Measurements from ENCODE around the gene RHBDL3. TPM values are rescaled to one million over a fixed set of nuclear protein-coding genes. Genes with fewer than 3 reads are reported as not detected.

Gene RHBDL3
- total RNA-seq, 1 donor from 2014 or later, result not detected

- DNase-seq, result no peak
These were observed 1.0 kb downstream of the RHBDL3 start for GRCh38 chr17:32266389-32267301.

GRCh38 chr17:32267690-32268205 is 2.1 kb downstream of the RHBDL3 start:
- DNase-seq, result no peak

DNA sequence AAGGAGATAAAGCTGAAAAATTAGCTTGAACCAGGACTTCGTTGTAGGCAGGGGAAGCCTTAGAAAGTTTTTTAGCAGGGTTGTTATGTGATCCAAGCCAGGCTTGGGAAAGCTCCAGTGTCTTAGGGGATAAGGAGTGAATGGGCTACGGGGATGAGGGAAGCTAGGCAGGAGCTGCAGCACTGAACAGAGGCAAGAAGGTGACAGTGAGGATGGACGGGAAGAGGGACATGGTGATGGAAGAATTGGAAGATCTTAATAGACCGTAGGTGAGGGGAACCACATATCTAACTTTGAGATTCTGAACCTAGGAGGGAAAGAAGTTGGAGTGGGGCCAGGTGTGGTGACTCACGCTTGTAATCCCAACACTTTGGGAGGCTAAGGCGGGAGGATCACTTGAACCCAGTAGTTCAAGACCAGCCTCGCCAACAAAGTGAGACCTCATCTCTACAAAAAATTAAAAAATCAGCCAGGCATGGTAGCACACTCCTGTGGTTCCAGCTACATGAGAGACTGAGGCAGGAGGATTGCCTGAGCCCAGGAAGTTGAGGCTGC is 3.2 kb downstream of the RHBDL3 start:
- no peak for DNase-seq

DNA sequence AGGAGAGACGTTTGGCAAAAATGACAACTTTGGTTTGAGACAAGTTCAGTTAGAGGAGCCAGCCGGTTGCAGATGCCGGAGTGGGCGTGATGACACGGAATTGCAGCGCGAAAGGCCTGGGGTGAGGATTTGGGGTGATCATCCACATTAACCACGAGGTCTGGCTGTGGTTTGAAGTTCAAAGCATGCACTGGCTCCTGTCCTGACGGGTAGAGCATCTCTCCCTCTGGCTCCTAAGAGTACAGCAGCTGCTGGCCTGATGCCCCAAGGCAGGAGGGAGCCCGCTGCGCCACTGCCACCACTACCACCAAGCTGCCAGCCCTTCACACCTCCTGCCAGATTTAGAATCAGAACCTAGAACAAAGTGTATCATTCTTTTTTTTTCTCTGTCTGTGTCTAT is 3.7 kb downstream of the RHBDL3 start:
- DNase-seq, result no peak

DNA sequence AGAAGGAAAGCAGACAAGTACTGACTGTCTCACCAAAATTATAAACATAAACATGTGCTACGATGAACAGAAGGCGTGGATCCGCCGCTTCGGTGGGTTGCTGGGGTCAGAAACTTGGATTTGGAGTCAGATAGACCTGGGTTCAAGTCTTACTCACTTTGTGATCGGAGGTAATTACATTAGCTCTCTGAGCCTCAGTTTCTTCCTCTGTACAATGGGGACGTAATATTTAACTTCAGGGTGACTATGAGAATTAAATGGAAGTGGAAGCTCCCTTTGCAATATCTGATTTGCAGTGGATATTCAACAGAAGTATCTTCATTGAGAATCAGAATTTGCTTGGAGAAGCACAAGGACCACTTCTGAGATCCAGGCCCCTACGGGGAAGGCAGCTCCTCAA is 6.2 kb downstream of the RHBDL3 start:
- no peak for DNase-seq

- DNase-seq, result no peak
These were observed 8.5 kb downstream of the RHBDL3 start for GRCh38 chr17:32274101-32274500.

DNA sequence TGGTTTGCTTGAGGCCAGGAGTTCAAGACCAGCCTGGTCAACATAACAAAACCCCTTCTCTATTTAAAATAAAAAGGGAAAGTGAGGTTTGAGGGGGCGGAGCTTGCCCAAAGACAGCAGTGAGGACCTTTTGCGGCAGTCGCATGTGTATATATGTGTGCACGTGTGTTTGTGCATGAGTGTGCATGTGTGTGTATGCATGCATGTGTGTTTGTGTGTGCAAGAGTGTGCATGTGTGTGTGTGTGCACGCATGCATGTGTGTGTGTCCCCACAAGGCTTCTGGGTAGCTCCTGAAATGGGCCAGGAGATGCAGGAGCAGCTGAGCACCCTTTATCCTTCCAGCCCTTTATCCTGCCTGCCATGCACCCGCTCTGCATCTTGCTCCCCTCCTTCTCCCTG is 9.0 kb downstream of the RHBDL3 start:
- no peak for DNase-seq

DNA sequence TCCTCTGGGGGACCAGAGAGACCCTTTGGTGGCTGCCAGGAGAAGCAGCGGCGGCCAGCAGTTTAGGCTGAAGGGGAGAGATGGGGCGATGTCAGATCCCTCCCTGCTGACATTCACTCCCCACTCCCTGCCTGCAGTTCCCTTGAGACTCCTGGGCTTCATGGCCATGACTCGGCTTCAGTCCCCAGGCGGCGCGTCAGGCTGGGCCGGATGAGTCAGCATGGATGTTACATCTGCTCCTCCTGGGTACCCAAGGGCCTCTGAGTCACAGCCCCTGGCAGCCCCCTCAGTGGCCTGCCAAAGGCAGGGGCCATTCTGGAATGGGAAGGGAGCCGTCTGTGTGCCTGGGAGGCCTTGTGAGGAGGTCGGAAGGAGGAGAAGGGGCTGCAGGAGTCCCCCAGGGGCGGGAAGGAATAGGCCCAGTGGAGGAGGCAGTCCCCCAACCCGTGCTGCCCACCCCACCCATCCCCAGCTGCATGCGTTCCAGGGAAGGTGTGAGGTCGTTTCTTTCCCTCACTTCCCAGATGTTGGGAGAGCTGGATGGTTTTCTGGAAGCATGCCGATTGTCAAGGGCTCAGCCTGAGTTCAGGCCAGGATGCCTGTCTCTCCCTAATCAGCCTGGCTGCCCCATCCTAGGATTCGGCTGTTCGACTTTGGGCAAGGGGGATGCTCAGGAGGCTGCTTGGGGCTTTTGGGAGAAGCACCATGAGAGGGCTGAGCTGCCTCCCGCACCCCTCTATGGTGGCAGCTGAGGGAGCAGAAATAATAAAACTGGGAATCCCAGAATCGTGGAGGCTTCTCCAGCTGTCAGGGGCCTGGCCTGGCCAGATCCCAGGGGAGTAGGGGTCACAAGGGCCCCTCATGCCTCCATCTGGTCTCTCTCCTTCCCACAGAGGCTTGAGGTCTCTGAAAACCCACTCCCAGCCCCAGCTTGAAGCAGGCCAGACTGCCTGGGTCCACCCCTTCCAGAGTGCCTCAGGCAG is 9.7 kb downstream of the RHBDL3 start:
- DNase-seq, result peak; percentile 58

DNA sequence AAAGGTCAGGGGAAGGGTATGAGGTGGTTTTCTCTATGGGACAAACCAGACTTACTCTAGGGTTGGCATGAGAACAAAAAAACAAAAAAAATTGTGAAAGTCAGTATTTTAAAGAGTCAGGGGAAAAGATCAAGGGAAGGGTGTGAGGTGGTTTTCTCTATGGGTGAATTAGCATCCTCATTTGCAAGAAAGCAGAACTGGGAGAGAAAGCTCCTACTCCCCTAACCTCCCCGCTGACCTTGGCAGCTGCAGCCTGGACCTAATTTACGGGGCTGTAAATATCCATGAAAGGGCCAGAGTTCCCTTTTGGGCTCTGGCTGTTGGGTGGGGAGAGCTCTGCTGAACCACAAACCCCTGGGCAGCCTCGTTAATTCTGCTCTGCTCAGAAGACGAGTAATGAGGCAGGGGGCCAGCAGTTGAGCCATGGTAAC is 10.6 kb downstream of the RHBDL3 start:
- no peak for DNase-seq

DNA sequence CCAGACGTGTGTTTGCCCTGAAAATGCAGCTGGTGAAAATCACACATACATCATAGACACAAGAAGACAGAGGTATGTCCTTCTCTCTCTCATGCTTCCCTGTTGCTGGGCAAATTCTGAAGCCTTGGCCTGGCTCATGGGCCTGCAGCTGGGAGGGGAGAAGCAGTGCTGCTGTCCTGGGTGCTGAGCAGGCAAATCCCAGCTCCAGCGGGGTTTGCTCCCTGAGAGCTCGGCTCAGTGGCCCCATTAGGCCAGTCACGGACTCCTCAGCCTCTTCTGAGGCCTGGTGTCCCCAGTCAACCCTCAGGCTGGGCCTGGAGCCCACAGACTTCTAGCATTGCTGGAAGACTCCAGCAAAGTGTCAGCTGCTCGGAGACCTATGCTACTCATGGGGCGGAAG is 11.7 kb downstream of the RHBDL3 start:
- peak; percentile 33 for DNase-seq

- no peak for DNase-seq
These were observed 13.2 kb downstream of the RHBDL3 start for GRCh38 chr17:32278815-32279214.

GRCh38 chr17:32279891-32280716 is 14.5 kb downstream of the RHBDL3 start:
- DNase-seq, result no peak

DNA sequence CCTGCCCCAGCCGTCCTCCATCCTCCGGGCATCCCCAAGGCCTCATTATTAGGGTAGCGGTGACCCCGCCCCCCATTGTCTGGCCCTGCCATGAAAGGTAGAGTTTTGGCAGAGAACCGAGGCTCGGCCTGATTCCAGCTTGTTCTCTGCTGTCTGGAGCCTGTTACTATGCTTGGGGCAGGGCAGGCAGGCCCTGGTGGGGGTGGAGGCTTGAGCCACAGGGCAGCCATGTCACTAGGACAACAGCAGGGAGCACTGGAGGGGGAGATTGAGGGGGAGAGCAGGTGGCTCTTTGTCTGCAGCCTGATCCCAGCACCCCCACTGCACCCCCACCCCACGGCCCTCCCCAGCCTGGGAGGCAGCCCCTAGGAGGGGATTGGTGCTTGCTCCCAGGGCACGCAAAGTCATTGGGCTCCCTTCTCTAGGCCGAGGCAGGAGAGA is 15.4 kb downstream of the RHBDL3 start:
- DNase-seq, result peak; percentile 84

DNA sequence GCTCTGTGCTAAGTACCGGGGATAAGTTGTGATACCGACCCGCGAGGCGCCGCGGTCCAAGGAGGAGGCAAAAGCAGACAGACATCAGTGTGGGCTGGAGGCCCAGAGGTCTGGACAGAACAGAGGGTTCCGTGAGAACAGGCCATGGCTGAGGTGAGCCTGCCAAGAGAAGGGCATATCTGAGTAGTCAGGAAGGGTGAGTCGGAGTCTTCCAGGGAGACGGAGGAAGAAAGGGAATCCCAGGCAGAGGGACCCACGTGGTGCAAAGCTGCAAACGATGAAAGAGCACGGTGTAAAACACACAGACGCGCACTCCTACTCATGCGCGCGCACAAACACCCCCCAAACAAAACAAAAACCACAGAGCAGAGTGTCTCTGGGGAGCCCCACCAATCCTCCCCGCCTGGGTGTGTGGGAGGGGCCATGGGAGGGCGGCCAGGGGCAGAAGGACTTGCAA is 18.1 kb downstream of the RHBDL3 start:
- DNase-seq, result peak; percentile 29

- DNase-seq, result no peak
These were observed 19.7 kb downstream of the RHBDL3 start for GRCh38 chr17:32285306-32285705.

GRCh38 chr17:32285746-32286517 is 20.3 kb downstream of the RHBDL3 start:
- DNase-seq, result no peak

- no peak for DNase-seq
These were observed 20.9 kb downstream of the RHBDL3 start for GRCh38 chr17:32286518-32286900.

DNA sequence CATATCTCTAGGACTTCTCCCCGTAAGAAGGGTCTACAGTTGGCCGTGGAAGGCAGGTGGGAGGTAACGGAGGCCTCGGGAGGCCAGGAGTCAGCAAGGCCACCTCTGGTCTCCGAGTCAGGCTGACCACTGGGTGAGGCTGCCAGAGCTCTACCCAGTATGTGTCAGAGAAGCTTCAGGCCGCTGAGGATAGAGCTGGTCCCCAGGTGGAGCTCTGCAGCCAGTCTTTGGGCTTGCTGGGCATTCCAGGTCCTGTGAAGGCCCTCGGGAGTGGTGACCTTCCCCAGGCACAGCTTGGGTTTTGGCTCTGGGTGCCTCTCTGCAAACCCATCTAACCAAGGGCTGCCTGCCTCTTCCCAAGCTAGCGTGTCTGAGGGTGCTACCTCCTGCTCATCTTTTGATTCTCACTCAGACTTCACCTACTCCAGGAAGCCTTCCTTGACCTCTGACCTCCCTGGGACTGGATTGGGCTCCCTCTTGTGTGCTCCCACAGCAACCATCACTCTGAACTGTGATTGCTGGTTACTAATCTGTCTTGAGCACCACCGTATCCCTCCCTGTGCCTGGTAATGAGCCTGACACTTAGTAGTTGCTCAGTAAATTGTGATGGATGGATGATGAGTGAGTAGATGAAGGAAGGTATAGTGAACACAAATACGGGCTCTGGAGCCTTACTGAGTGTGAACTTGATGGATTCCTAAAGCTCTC is 22.3 kb downstream of the RHBDL3 start:
- no peak for DNase-seq

DNA sequence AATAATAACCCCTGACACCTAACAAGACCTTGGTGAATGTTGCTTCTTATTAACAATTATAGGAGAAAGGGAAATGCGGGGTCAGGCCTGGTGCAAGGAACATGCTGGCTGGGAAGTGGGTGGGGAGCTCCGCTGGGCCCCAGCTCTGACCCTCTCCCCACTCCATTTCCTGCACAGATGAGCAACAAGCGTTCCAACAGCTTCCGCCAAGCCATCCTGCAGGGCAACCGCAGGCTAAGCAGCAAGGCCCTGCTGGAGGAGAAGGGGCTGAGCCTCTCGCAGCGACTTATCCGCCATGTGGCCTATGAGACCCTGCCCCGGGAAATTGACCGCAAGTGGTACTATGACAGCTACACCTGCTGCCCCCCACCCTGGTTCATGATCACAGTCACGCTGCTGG is 23.0 kb downstream of the RHBDL3 start:
- DNase-seq, result peak; percentile 70

DNA sequence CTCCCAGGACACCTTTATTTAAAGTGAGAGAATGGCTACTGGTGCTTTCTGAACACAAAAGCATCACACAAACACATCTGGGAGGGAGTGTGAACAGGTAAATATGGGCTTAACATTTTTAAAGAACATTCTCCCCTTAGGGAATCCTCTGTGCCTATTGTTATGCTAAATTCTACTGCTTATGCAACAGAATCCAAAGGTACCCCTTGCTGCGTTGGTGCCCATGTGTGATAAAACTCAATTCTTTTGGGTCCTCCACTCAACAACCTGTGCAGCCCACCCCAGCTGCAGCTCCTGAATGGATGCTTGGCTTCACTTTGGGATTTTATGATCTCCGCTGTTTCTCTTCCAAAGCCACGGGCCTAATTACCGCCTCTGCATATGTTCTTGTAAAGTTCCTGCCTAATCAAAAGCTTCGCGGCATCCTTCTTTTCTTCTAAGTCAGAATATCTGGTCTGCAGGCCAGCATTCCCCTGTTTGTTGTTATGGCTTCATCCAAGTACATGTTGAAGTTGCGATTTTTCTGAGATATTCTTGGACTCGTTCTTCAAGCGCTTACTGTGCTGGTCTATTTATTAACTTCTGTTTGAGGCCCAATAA is 23.9 kb downstream of the RHBDL3 start:
- DNase-seq, result no peak

Measured in dermis blood vessel endothelial cell (primary cell).